HK-2 (cell line): ENCODE measurements around the gene CDKN2C.
"Not testable (repeated sequence)": the region's sequence is repeated elsewhere in the genome, so short reads cannot be mapped to it uniquely, and the experiment has no call there.

Source experiments
- DNase-seq: peaks from one replicate; pipeline ENCODE4 v3.0.0-alpha.2; 2018; ENCODE audit not compliant: unreplicated experiment

The CDKN2C gene

DNA sequence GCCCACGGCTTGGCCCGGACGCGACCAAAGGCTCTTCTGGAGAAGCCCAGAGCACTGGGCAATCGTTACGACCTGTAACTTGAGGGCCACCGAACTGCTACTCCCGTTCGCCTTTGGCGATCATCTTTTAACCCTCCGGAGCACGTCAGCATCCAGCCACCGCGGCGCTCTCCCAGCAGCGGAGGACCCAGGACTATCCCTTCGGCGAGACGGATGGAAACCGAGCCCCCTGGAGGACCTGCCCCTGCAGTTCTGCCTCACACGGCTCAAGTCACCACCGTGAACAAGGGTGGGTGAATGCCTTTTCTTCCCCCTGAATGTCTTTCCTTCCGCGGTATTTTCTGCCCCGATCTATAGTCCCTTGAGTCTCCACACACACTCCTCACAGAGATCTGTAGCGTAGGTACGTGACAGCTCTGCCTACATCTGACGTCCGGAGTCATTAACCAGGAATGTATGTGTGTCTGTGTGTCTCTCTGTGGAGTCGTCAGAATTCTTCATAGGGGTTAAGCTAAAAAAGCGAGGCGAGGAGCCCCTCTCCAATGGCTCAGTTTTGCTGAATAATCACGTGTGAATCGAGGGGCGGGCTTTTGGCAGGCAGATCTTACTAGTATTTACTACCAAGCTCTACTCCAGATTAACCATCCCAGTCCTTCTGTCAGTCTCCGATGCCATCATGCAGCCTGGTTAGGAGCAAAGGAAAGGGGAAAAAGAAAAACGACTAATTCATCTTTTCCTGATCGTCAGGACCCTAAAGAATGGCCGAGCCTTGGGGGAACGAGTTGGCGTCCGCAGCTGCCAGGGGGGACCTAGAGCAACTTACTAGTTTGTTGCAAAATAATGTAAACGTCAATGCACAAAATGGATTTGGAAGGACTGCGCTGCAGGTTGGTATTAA lies at the start of gene CDKN2C:
CDKN2C (plus strand) TSS at position 635 of the 898 bp plus-strand sequence; CDS start at position 759, 124 bp downstream.
- DNase-seq: peak; percentile 75

GRCh38 chr1:50920409-50920808 lies 49.6 kb upstream of the CDKN2C start:
- DNase-seq: no peak

GRCh38 chr1:50921029-50921428 lies 49.0 kb upstream of the CDKN2C start:
- no peak for DNase-seq

GRCh38 chr1:50923564-50923963 lies 46.5 kb upstream of the CDKN2C start:
- no peak for DNase-seq

DNA sequence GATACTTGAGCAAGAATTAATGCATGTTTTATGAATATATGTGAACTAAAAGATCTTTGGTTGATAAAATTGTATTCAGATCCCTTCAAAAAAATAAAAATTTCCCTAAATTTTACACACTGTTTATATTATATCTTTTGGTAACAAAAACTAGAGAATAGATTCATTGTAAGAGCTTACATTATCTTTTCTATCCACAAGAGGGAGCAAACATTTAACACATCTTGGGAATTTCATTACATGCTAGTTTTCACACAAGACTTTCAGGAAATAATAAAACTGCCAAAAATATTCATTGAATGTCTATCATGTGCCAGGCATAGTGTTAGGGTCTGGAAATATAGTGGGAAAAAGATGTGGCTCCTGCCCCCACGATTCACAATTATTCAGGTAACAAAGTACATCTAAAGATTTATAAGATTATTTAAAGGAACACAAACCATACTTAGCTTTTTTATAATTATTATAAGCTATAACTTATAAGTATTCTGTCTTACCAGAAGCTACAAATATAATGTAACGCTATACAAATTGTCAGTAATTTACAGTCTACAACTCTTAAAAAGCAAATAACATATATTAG lies 40.6 kb upstream of the CDKN2C start:
- DNase-seq: no peak

DNA sequence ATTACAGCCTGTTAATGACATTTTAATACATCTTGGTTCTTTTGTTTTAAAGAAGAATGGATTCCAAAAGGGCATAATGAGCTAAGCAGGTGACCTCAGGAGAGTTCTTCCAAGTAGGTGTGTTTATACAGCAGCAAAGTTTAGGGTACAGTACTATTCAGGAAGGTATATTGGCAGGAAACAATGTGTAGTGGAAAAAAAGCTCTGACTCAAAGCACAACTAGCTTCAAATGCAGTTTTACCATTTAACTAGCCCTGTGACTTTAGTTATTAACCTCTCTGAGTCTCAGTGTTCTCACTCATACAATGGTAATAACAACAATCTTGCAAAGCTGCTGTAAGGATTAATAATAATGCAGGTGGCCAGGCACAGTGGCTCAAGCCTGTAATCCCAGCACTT lies 39.9 kb upstream of the CDKN2C start:
- no peak for DNase-seq

GRCh38 chr1:50930965-50931737 lies 38.9 kb upstream of the CDKN2C start:
- peak; percentile 7 for DNase-seq

DNA sequence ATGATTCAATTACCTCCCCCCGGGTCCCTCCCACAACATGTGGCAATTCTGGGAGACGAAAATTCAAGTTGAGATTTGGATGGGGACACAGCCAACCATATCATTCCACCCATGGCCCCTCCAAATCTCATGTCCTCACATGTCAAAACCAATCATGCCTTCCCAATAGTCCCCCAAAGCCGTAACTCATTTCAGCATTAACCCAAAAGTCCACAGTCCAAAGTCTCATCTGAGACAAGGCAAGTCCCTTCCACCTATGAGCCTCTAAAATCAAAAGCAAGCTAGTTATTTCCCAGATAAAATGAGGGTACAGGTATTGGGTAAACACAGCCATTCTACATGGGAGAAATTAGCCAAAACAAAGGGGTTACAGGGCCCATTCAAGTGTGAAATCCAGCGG lies 38.0 kb upstream of the CDKN2C start:
- not testable (repeated sequence) for DNase-seq

GRCh38 chr1:50933770-50934169 lies 36.3 kb upstream of the CDKN2C start:
- DNase-seq: not testable (repeated sequence)

- DNase-seq: no peak
These were observed 35.2 kb upstream of the CDKN2C start for GRCh38 chr1:50934838-50935237.

DNA sequence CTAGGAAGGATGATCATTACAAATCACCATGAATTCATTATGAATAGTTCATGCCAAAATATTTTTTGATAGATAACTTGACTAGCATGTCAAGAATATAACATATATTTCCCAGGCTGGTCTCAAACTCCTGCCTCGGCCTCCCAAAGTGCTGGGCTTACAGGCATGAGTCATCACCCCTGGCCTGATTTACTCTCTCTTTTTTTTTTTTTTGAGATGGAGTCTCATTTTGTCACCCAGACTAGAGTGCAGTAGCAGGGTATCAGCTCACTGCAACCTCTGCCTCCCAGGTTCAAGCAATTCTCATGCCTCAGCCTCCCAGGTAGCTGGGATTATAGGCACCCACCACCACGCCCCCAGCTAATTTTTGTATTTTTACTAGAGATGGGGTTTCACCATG lies 34.8 kb upstream of the CDKN2C start:
- not testable (repeated sequence) for DNase-seq

- no peak for DNase-seq
These were observed 33.7 kb upstream of the CDKN2C start for GRCh38 chr1:50936321-50936720.

DNA sequence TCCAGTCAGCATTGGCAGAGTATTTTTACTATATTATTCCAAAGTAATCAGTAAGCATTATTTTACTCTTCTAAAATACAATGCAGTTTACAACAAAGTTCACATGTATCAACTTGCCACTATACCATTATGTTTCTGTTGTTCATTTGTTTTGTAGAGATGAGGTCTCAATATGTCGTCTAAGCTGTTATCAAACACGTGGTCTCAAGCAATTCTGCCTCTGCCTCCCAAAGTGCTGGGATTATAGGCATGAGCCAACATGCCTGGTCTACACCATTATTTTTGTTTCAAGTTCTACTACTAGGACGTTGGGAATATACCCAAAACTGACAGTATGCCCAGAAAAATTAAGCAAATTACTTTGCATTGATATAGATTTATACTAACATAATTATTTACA lies 29.8 kb upstream of the CDKN2C start:
- DNase-seq: no peak

- no peak for DNase-seq
These were observed 27.7 kb upstream of the CDKN2C start for GRCh38 chr1:50942334-50942733.

GRCh38 chr1:50949286-50949982 lies 20.6 kb upstream of the CDKN2C start:
- DNase-seq: no peak

GRCh38 chr1:50950396-50950795 lies 19.6 kb upstream of the CDKN2C start:
- DNase-seq: no peak

DNA sequence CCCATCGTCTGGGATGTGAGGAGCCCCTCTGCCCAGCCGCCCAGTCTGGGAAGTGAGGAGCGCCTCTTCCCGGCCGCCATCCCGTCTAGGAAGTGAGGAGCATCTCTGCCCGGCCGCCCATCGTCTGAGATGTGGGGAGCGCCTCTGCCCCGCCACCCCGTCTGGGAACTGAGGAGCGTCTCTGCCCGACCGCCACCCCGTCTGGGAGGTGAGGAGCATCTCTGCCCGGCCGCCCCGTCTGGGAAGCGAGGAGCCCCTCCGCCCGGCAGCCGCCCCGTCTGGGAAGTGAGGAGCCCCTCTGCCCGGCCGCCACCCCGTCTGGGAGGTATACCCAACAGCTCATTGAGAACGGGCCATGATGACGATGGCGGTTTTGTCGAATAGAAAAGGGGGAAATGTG lies 17.5 kb upstream of the CDKN2C start:
- not testable (repeated sequence) for DNase-seq

- no peak for DNase-seq
These were observed 14.9 kb upstream of the CDKN2C start for GRCh38 chr1:50955116-50955515.

DNA sequence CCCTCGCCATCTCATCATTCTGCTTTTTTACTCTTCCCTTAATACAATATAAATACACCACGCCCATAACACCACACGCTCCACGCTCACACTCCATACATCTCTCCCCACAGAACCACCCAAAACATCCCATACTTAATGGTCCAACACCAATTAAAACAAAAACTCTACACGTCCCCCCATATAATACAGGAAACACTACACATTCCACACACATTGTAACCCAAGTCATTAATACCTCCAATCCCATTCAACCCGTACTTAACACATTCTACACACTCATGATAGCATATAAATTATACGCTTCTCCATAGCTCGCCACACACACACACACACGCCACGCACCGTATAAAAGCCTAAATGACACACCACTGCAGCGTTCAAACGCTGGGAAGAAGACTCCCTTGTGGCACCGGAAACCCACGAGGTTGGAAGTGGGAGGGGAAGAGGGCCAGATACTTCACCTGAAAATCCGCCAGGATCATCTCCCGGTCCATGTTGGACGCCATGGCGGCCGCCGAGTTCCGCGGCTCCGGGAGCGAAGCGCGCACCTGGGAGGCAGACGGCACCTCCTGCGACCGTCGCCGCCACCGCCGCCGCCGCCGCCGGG lies 10.6 kb upstream of the CDKN2C start:
- peak; percentile 63 for DNase-seq

DNA sequence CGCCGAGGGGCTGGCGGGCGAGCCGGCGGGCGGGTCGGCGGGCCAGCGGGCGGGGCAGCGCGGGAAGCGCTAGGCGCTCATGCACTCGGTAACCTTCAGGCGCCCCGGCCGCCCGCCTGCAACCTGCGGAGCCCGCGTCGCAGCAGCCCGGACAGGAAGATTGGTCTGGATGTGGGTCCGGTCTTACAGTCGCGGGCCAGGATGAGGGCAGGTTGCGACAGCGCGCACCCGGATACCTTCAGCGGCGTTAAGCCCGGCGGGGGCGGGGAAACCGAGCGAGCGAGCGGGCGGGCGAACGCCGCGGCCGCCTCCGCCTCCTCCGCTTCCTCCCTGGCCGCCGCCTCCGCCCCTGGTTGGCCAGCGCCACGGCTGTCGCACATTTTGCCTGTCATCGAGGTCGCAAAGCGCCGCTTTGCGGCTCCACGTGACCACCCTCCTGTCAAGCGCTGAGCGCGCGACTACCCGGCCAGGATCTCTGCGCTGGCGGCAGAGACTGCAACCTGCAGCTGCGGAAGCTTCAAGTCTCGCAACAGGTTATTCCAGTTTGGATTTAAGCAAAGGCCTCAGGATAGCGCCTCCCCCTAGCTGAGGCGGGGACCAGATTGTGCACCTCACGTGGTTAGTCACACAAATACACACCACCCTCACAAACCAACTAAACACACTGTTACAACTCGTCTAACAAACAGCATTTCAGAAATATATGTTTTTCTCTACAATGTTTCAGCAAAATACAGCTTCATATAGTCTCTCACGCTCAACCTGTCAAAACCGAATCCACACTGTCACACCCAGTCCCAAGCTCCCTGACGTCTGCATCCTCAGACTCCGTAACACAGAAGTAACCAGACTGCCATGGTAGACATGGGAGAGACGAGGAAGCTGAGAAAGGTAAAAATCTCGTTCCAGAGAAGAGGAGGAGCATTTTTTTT lies 9.9 kb upstream of the CDKN2C start, which contains the start of gene FAF1:
FAF1 (minus strand) TSS at position 355 of the 932 bp plus-strand sequence. CDS start 456 bp downstream, outside the sequence.
- DNase-seq: peak; percentile 97
